ENCODE results near the gene PWP1. TPM values are rescaled to one million over a fixed set of nuclear protein-coding genes. Genes with fewer than 3 reads are reported as not detected.
A peak's percentile ranks its signal among the peaks of the same experiment; 100 is the strongest.
"Not testable (repeated sequence)": the region's sequence is repeated elsewhere in the genome, so short reads cannot be mapped to it uniquely, and the experiment has no call there.

The PWP1 gene
- total RNA-seq, 1 donor from 2014 or later, result 168 TPM

- no peak for DNase-seq (ENCODE audit: low read depth)
- no peak for TF ChIP-seq CTCF (conservative IDR thresholded peaks at IDR 0.05; ENCODE audit: low read depth, low read length)
- H3K4me3 ChIP-seq (ENCODE audit: low read depth, low read length), result no peak overlapping the region
Measured at GRCh38 chr12:107681455-107681835, 4.2 kb upstream of the PWP1 start.

- no peak for TF ChIP-seq CTCF (conservative IDR thresholded peaks at IDR 0.05; ENCODE audit: low read depth, low read length)
- no peak overlapping the region for H3K4me3 ChIP-seq (ENCODE audit: low read depth, low read length)
- no peak for DNase-seq (ENCODE audit: low read depth)
Measured at GRCh38 chr12:107681836-107682820, 3.5 kb upstream of the PWP1 start.

- no peak overlapping the region for H3K4me3 ChIP-seq (ENCODE audit: low read depth, low read length)
- no peak for DNase-seq (ENCODE audit: low read depth)
Measured at GRCh38 chr12:107684029-107684795, 1.4 kb upstream of the PWP1 start.

GRCh38 chr12:107684990-107685359, 624 bp upstream of the PWP1 start:
- TF ChIP-seq CTCF (conservative IDR thresholded peaks at IDR 0.05; ENCODE audit: low read depth, low read length), result no peak
- DNase-seq (ENCODE audit: low read depth), result peak; percentile 23
- H3K4me3 ChIP-seq (ENCODE audit: low read depth, low read length), result peak overlapping the region; percentile 95

More at GRCh38 chr12:107684029-107684795, 1.4 kb upstream of the PWP1 start:
- no peak for TF ChIP-seq CTCF (conservative IDR thresholded peaks at IDR 0.05; ENCODE audit: low read depth, low read length)

- H3K4me3 ChIP-seq (ENCODE audit: low read depth, low read length); DNase-seq (ENCODE audit: low read depth): not testable (repeated sequence)
- peak; percentile 59 for TF ChIP-seq CTCF (conservative IDR thresholded peaks at IDR 0.05; ENCODE audit: low read depth, low read length)
Measured at GRCh38 chr12:107695772-107696171, 10.2 kb downstream of the PWP1 start.

- no peak for TF ChIP-seq CTCF (conservative IDR thresholded peaks at IDR 0.05; ENCODE audit: low read depth, low read length)
- no peak overlapping the region for H3K4me3 ChIP-seq (ENCODE audit: low read depth, low read length)
- no peak for DNase-seq (ENCODE audit: low read depth)
Measured at GRCh38 chr12:107702106-107702505, 16.5 kb downstream of the PWP1 start.

Measured in epithelial cell of proximal tubule (primary cell).